Neural progenitor cell (in vitro differentiated cells): ENCODE measurements around the gene VPS8. TPM values are rescaled to one million over a fixed set of nuclear protein-coding genes. Genes with fewer than 3 reads are reported as not detected.

Experiments
- DNase-seq: peaks from one replicate; pipeline ENCODE4 v3.0.0-alpha.2; 2016; ENCODE audit warnings: low spot score
- H2AFZ ChIP-seq: fragments of 200-600 bp; sonication (generic); replicated peaks from 2 replicates; pipeline ENCODE4 v1.6.1; 2016; ENCODE audit warnings: antibody characterized with exemption
- H3F3A ChIP-seq: fragments of 200-600 bp; sonication (generic); 2 replicates; pipeline ENCODE4 v1.6.1; 2016; ENCODE audit warnings: antibody characterized with exemption, low read depth
- H3K27ac ChIP-seq: fragments of 200-600 bp; sonication (generic); 2 replicates; pipeline ENCODE4 v1.5.1; 2016; ENCODE audit warnings: mild to moderate bottlenecking
- H3K27me3 ChIP-seq: fragments of 200-600 bp; sonication (generic); 2 replicates; pipeline ENCODE4 v1.6.1; 2016; ENCODE audit warnings: mild to moderate bottlenecking, moderate library complexity
- H3K36me3 ChIP-seq: fragments of 200-600 bp; sonication (generic); 2 replicates; pipeline ENCODE4 v1.5.1; 2016
- H3K4me1 ChIP-seq: fragments of 200-600 bp; sonication (generic); 2 replicates; pipeline ENCODE4 v1.6.1; 2016; ENCODE audit warnings: mixed run types
- H3K4me2 ChIP-seq: fragments of 200-600 bp; sonication (generic); 2 replicates; pipeline ENCODE4 v1.6.1; 2016
- H3K4me3 ChIP-seq: fragments of 200-600 bp; sonication (generic); 2 replicates; pipeline ENCODE4 v1.5.1; 2016
- H3K79me2 ChIP-seq: fragments of 200-600 bp; sonication (generic); 2 replicates; pipeline ENCODE4 v1.6.1; 2016; ENCODE audit warnings: low read depth
- H3K9ac ChIP-seq: fragments of 200-600 bp; sonication (generic); 2 replicates; pipeline ENCODE4 v1.6.1; 2016
- H3K9me3 ChIP-seq: fragments of 200-600 bp; sonication (generic); 2 replicates; pipeline ENCODE4 v1.5.1; 2016; ENCODE audit warnings: low read depth
- H4K20me1 ChIP-seq: fragments of 200-600 bp; sonication (generic); 2 replicates; pipeline ENCODE4 v1.6.1; 2016; ENCODE audit warnings: low read depth
- H3K27ac Mint-ChIP-seq: 3 replicates; pipeline ENCODE4 v1.8.0; 2021; ENCODE audit warnings: mixed read lengths
- H3K27me3 Mint-ChIP-seq: 2 replicates; pipeline ENCODE4 v1.8.0; 2022; ENCODE audit warnings: low read depth, mild to moderate bottlenecking, inconsistent platforms, moderate library complexity, mixed read lengths; ENCODE audit not compliant: insufficient read depth
- H3K36me3 Mint-ChIP-seq: 3 replicates; pipeline ENCODE4 v1.8.0; 2021; ENCODE audit warnings: mixed read lengths
- H3K4me1 Mint-ChIP-seq: 3 replicates; pipeline ENCODE4 v1.8.0; 2021; ENCODE audit warnings: mixed read lengths
- H3K4me3 Mint-ChIP-seq: 3 replicates; pipeline ENCODE4 v1.8.0; 2021; ENCODE audit warnings: mild to moderate bottlenecking, moderate library complexity, mixed read lengths
- H3K9me3 Mint-ChIP-seq: 3 replicates; pipeline ENCODE4 v1.8.0; 2020; ENCODE audit warnings: mixed read lengths
- EZH2 ChIP-seq: fragments of 200-600 bp; sonication (generic); IDR thresholded peaks from 2 replicates; pipeline ENCODE4 v1.6.1; 2017; ENCODE audit warnings: antibody characterized with exemption, mild to moderate bottlenecking, moderate library complexity
- EZH2phosphoT487 ChIP-seq: fragments of 200-600 bp; sonication (generic); IDR thresholded peaks from 2 replicates; pipeline ENCODE4 v1.6.1; 2017; ENCODE audit warnings: antibody characterized with exemption
- total RNA-seq: library from RNA; depleted of rRNA; stranded (reverse); fragments of >200 nt; gene quantifications from 2 replicates; pipeline ENCODE4 v1.2.3, GENCODE V29; 2015; ENCODE audit warnings: low replicate concordance
- TF ChIP-seq, protein P1 (sequence below): fragments of 200-600 bp; sonication (generic); IDR thresholded peaks from 2 replicates; pipeline ENCODE4 v1.5.1; 2017; ENCODE audit warnings: antibody characterized with exemption, mild to moderate bottlenecking

Gene VPS8
- total RNA-seq, 1 donor from 2014 or later, result 93.1 TPM

GRCh38 chr3:185046164-185046515, 234.2 kb downstream of the VPS8 start:
- DNase-seq, result no peak
- peaks cover 17% of the 10 kb centered on the region for H3K4me1 Mint-ChIP-seq
- no peak overlapping the region for H2AFZ ChIP-seq
- no peak overlapping the region for H3K4me2 ChIP-seq
- H4K20me1 ChIP-seq, result no peaks in the 10 kb centered on the region
- H3F3A ChIP-seq, result no peaks in the 10 kb centered on the region
- no peaks in the 10 kb centered on the region for H3K79me2 ChIP-seq
- no peak overlapping the region for H3K27ac ChIP-seq
- no peaks in the 10 kb centered on the region for H3K27me3 ChIP-seq
- no peaks in the 10 kb centered on the region for H3K27me3 Mint-ChIP-seq
- no peaks in the 10 kb centered on the region for H3K4me1 ChIP-seq
- H3K36me3 ChIP-seq, result no peaks in the 10 kb centered on the region
- peak overlapping the region; percentile 67 for H3K27ac Mint-ChIP-seq
- H3K9me3 Mint-ChIP-seq, result no peaks in the 10 kb centered on the region
- no peak overlapping the region for H3K4me3 ChIP-seq
- H3K4me3 Mint-ChIP-seq, result no peak overlapping the region
- no peaks in the 10 kb centered on the region for H3K9me3 ChIP-seq
- peaks cover 19% of the 10 kb centered on the region for H3K36me3 Mint-ChIP-seq
- no peak for TF ChIP-seq EZH2phosphoT487
- TF ChIP-seq, protein P1, sequence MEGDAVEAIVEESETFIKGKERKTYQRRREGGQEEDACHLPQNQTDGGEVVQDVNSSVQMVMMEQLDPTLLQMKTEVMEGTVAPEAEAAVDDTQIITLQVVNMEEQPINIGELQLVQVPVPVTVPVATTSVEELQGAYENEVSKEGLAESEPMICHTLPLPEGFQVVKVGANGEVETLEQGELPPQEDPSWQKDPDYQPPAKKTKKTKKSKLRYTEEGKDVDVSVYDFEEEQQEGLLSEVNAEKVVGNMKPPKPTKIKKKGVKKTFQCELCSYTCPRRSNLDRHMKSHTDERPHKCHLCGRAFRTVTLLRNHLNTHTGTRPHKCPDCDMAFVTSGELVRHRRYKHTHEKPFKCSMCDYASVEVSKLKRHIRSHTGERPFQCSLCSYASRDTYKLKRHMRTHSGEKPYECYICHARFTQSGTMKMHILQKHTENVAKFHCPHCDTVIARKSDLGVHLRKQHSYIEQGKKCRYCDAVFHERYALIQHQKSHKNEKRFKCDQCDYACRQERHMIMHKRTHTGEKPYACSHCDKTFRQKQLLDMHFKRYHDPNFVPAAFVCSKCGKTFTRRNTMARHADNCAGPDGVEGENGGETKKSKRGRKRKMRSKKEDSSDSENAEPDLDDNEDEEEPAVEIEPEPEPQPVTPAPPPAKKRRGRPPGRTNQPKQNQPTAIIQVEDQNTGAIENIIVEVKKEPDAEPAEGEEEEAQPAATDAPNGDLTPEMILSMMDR, result no peak
- TF ChIP-seq EZH2, result no peak
- H3K9ac ChIP-seq, result no peak overlapping the region

DNA sequence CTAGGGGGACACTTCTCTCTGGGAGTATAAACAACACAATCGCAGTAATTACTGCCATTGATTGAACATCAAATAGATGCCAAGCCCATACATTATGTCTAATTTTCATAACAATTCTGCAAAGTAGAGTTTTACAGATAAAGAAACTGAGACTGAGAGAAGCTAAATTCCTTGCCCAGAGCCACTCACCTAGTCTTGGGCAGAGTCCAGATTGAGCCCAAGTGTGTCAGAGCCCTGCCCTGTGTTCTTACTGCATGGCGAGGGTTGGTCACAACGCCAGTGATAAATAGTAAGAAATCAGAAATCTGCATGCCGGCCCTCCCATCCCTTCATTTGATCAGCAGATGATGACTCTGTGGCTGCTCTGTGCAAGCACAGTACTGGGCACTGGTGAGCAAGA, 234.6 kb downstream of the VPS8 start:
- H3K4me2 ChIP-seq, result no peak overlapping the region
- H3K36me3 ChIP-seq, result no peaks in the 10 kb centered on the region
- Mint-ChIP-seq H3K36me3 (peaks cover 20% of the 10 kb centered on the region), H3K4me3 (no peak overlapping the region), H3K27me3 (no peaks in the 10 kb centered on the region), H3K9me3 (no peaks in the 10 kb centered on the region), H3K4me1 (peaks cover 13% of the 10 kb centered on the region), H3K27ac (no peak overlapping the region)
- DNase-seq, result no peak
- TF ChIP-seq, protein P1, result no peak
- TF ChIP-seq EZH2phosphoT487 (no peak), EZH2 (no peak)
- H3K4me3 ChIP-seq, result no peak overlapping the region
- no peaks in the 10 kb centered on the region for H3K27me3 ChIP-seq
- no peaks in the 10 kb centered on the region for H3K9me3 ChIP-seq
- H3K9ac ChIP-seq, result no peak overlapping the region
- H3K79me2 ChIP-seq, result no peaks in the 10 kb centered on the region
- H3F3A ChIP-seq, result no peaks in the 10 kb centered on the region
- H4K20me1 ChIP-seq, result no peaks in the 10 kb centered on the region
- no peaks in the 10 kb centered on the region for H3K4me1 ChIP-seq
- no peak overlapping the region for H3K27ac ChIP-seq
- H2AFZ ChIP-seq, result no peak overlapping the region

- no peak overlapping the region for H3K4me2 ChIP-seq
- peaks cover 29% of the 10 kb centered on the region for H3K36me3 Mint-ChIP-seq
- no peaks in the 10 kb centered on the region for H4K20me1 ChIP-seq
- peak; percentile 31 for DNase-seq
- no peak overlapping the region for H3K9ac ChIP-seq
- no peak for TF ChIP-seq EZH2
- TF ChIP-seq, protein P1, result peak; percentile 42
- no peak overlapping the region for H2AFZ ChIP-seq
- H3K4me1 Mint-ChIP-seq, result peaks cover 5% of the 10 kb centered on the region
- H3K9me3 ChIP-seq, result no peaks in the 10 kb centered on the region
- no peaks in the 10 kb centered on the region for H3K79me2 ChIP-seq
- no peaks in the 10 kb centered on the region for H3K27me3 ChIP-seq
- H3K27me3 Mint-ChIP-seq, result no peaks in the 10 kb centered on the region
- H3K4me1 ChIP-seq, result no peaks in the 10 kb centered on the region
- H3K36me3 ChIP-seq, result no peaks in the 10 kb centered on the region
- H3K9me3 Mint-ChIP-seq, result no peaks in the 10 kb centered on the region
- no peaks in the 10 kb centered on the region for H3F3A ChIP-seq
- no peak overlapping the region for H3K4me3 Mint-ChIP-seq
- no peak overlapping the region for H3K27ac Mint-ChIP-seq
- no peak overlapping the region for H3K27ac ChIP-seq
- no peak overlapping the region for H3K4me3 ChIP-seq
Observed at GRCh38 chr3:185049710-185050109, 237.7 kb downstream of the VPS8 start.

- no peak overlapping the region for H3K4me3 Mint-ChIP-seq
- Histone ChIP-seq H3K27me3 (no peaks in the 10 kb centered on the region), H3K9me3 (no peaks in the 10 kb centered on the region), H2AFZ (no peak overlapping the region), H3K4me2 (no peak overlapping the region), H3K36me3 (no peaks in the 10 kb centered on the region), H3K4me3 (no peak overlapping the region), H3K4me1 (no peaks in the 10 kb centered on the region), H3K9ac (no peak overlapping the region), H3F3A (no peaks in the 10 kb centered on the region), H3K79me2 (no peaks in the 10 kb centered on the region), H3K27ac (no peak overlapping the region), H4K20me1 (no peaks in the 10 kb centered on the region)
- peaks cover 7% of the 10 kb centered on the region for H3K9me3 Mint-ChIP-seq
- TF ChIP-seq, protein P1, result no peak
- peaks cover 40% of the 10 kb centered on the region for H3K36me3 Mint-ChIP-seq
- no peak for DNase-seq
- no peaks in the 10 kb centered on the region for H3K4me1 Mint-ChIP-seq
- no peak overlapping the region for H3K27ac Mint-ChIP-seq
- H3K27me3 Mint-ChIP-seq, result no peaks in the 10 kb centered on the region
Observed at GRCh38 chr3:185051801-185052200, 239.8 kb downstream of the VPS8 start.
